Measurements from ENCODE around the gene ZG16.

- TF ChIP-seq TAF1 (IDR thresholded peaks at IDR 0.05; ENCODE audit: low read depth) = no peak
- TF ChIP-seq TCF12 (IDR thresholded peaks at IDR 0.05; ENCODE audit: low read depth) = no peak
- no peak for TF ChIP-seq CEBPB (IDR thresholded peaks at IDR 0.05)
- no peak for TF ChIP-seq TEAD4 (IDR thresholded peaks at IDR 0.05)
- TF ChIP-seq USF1 (IDR thresholded peaks at IDR 0.05) = no peak
- TF ChIP-seq FOXM1 (IDR thresholded peaks at IDR 0.05; ENCODE audit: borderline replicate concordance, low read depth) = no peak
- no peak for TF ChIP-seq CREB1 (IDR thresholded peaks at IDR 0.05; ENCODE audit: low read depth)
- no peak for TF ChIP-seq EP300 (IDR thresholded peaks at IDR 0.05; ENCODE audit: borderline replicate concordance)
These were observed 16.2 kb downstream of the ZG16 start for GRCh38 chr16:29794231-29794710.
